Hematopoietic multipotent progenitor cell treated with erythropoietin and hydrocortisone succinate and interleukin-3 and kit ligand, for 8 days (in vitro differentiated cells): ENCODE measurements around the gene L3MBTL4.
"Not testable (repeated sequence)": the region's sequence is repeated elsewhere in the genome, so short reads cannot be mapped to it uniquely, and the experiment has no call there.

ENCODE experiments used
- DNase-seq: peaks from one replicate; pipeline ENCODE4 v3.0.0-alpha.2; 2015

Gene L3MBTL4

DNA sequence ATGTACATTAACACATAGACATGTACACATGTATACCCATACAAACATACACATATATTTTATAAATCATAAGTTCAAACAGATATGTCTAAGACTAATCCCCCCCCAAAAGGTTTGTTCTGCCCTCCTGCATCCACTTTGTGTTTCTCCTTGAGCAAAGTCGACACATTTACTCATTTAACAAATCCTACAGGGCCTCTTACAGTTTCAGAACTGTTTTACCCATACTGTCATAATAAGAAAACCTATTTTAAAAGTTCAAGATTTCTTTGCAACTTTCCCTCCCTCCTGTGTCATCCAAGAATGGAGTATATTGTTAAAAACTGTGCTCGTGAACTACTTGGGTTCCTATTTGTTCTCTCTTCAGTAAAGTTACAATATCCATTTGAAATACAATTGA is 166.7 kb downstream of the L3MBTL4 start:
- no peak for DNase-seq

DNA sequence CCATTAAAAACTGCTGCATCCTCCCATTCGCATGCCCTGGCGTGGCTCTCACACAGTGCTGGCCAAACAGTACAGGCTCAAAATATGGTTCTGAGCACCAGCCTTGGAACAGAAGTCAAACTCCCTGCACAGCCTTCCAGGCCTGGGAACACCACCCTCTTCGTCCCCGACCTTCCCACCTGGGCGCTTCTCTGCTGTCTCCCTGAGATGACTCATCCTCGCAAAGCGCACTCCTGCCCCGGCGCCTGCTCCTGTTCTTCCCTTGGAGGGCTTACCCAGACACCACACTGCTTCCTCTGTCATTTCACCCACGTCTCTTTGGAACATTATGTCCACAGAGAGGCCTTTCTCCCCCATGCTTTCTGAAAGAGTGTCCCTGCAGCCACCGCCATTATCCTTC is 172.7 kb downstream of the L3MBTL4 start:
- DNase-seq = no peak

DNA sequence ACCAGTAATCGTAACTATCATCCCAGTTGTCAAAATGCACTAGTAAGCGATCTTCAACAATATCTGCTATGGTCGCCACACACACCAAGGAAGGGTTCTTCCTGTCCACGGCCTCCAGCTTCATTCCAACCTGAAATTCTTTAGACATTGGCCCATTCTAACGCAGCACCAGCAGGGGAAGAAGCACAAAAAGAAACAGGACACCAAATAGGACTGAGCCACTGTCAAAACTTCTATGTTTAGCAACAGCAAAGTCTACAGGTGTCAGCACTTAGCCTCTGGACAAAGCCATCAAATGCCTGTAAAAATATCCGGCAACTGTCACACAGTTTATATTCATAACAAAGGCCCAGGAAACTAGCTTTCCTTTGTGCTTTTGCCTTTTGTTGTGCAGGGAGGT is 175.0 kb downstream of the L3MBTL4 start:
- no peak for DNase-seq

DNA sequence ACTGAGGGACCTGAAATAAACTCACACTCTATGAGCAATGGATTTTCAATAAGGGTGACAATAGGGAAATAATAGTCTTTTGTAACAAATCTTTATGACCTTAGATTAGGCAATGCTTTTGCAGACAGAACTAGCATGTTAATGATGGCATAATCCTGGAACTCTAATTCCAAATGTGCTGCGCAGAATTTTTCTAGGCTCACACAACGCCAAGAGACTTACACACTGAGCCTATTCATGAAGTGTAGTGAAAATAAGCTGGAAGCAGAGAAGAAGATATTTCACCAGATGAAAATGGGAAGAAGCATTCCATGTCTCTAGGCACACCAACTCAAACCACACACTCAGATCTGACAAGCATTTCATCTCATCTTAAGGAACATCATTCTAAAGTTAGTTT is 178.5 kb downstream of the L3MBTL4 start:
- DNase-seq = no peak

DNA sequence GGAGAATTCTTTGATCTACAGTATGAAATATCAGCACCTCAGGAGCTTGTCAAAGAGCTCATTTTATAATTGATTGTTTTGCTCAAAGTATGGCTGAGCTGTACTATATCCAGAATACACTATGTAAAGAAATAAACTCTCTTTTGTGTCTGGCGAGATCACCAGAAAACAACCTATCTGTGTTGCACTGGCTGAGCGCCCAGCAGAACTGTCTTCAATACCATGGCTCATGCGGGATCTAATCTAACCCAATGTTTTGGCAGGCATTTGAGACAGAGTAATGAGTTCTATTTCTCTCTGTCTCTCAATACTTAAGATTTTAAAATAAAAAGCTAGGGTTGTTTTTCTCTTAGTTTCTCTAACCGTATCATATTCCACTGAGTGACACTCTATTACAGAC is 192.4 kb downstream of the L3MBTL4 start:
- no peak for DNase-seq

DNA sequence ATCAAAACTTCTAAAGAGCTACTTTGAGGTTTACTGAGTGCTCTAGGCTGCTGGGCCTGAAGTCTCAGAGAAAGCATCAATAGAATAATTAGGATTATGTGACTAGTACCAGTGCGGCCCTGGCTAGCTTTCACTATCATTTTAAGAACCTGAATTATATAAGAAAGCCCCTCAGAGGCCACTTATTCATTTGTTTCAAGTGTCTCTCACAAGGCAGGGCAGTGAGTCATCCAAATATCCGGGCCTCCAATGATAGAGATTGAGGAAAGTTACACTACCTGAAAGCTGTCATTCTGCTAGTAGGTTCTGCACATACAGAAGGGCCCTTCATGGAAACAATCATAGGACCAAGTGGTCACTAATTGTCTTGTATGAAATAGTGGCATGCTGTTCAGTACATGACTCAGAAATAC is 193.1 kb downstream of the L3MBTL4 start:
- no peak for DNase-seq

DNA sequence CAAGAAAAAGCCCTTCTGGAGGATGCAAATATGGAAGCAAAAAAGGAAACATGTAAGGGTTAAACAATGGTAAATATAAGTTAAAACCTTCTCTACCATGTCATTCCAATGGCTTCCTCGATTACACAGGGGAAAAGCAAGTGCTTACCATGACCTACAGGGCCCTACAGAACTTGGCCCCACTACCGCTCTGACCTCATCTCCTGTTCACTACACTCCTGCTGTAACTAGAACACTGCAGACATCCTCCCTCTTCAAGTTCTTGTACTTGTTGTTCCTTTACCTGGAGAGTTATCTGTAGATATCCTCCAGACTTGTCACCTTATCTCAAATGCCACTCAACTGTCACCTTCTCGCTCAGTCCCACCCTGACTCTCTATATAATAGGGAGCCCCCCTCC is 194.6 kb downstream of the L3MBTL4 start:
- no peak for DNase-seq

DNA sequence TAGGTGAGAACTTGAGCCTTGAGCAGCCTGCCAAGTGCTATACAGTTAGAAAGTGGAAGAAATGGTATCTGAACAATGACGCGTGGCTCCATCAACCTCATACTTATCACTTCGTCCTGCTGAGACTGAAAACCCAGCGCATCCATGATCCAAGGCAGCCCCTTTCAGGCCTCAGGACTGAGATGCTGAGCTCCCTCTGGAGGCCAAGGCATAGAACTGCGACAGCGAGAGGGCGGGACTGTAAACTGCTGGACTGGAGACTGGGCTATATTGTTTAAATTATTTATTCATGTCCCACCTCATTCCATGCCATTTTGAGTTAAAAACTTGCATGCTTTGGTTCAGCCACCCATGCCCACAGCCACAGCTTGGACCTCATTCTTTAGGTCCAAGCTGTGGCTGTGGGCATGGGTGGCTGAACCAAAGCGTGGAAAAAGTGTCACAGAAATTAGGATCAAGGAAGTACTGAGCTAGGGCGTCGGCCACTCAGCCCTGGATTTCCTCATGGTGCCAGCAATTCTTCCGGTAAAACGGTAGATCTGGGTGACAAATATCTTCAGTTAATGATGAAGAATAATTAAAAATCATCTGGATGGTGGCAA is 195.5 kb downstream of the L3MBTL4 start:
- DNase-seq = peak; percentile 38

DNA sequence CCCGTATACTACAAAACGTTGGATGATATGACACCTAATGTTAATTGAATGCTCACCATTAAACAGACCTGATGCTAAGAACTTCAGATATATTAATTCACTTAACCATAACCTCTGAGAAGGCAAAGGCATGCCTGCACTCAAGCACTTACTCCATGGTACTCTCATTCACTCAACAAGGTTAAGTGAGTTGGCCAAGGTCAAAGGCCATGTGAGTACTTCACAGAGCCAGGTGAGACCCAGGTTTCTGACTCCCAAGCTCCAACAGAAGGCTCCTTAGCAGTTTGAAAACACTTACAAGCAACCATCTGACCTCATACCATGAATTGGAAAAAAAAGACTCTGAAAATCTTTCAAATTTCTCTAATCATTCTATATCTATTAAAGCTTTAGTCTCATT is 198.8 kb downstream of the L3MBTL4 start:
- no peak for DNase-seq

DNA sequence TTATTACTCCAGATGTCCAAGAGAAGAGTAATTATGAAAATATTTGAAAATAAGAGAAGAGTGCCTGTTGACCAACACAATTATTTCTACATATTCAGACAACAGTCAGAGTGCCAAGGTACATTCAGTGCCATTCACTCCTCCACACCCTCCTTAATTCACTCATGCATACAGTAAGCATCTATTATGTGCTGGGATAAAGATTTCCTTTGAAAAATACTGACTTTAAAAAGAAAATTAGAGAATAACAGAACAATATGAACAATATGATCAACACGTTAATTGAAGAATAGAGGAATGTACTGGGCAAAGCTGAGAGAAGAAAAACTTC is 203.6 kb downstream of the L3MBTL4 start:
- DNase-seq = no peak

DNA sequence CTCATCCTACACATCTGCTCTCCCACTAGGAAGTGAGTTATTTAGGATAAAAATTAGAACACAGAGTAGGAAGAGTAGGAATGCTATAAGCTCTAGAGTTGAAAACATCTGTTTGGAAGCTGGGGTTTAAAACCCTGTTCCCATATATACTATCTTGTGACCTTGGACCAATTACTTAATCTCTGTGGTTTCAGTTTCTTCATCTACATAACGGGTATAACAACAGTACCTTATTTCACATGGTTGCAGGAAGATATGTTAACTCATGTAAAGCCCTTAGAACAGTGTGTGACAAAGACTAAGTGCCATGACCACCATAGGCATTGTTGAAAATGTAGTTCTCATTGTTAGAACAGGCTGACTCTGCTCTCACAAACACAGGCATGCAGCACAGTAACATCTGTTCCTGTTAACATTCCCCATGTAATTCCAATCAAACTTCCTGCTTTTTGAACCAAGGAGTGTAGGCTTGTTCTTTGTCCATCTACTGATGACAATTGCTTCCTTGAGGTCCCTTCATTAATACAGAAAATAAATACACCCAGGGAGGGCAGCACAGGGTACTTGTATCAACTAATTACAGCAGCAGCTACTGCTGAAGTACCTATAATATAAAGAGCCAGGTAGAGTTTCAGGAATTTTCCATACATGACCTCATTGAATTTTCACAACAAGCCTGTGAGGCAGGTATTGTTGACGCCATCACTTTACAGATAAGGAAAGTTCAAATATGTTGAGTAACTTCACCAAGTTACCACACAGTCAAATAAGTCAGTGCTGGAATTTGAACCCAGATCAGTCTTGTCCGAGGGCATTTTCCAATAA is 204.2 kb downstream of the L3MBTL4 start:
- peak; percentile 3 for DNase-seq

DNA sequence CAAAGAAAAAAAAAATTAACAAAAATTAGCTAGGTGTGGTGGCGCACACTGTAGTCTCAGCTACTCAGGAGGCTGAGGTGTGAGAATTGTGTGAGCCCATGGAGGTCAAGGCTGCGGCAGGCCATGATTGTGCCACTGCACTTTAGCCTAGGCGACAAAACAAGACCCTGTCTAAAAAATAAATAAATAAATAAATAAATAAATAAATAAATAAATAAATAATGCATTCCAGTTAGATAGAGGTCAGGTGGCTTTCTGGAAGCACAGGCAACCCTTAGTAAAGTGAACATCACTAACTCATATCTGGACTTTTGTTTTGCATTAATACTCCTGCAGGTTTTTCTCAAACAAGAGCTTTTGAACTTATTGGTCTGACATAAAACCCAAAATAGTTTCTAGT is 206.8 kb downstream of the L3MBTL4 start:
- no peak for DNase-seq

DNA sequence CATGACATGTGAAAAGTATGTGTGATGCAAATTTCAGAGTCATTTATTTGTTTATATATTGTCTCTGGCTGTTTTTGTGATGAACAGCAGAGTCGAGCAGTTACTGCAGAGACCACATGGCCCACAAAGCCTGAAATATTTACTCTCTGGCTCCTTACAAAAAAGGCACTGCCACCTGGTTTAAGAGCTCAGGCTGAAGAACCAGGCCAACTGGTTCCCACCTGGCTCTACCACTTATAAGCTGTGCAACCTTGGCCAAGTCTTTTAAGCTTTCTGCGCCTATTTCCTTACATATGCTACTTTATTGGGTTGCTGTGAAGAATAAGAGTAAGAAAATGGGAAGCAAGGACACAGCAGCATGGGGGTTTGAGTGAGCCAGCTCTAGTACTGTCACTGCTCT is 207.6 kb downstream of the L3MBTL4 start:
- no peak for DNase-seq

DNA sequence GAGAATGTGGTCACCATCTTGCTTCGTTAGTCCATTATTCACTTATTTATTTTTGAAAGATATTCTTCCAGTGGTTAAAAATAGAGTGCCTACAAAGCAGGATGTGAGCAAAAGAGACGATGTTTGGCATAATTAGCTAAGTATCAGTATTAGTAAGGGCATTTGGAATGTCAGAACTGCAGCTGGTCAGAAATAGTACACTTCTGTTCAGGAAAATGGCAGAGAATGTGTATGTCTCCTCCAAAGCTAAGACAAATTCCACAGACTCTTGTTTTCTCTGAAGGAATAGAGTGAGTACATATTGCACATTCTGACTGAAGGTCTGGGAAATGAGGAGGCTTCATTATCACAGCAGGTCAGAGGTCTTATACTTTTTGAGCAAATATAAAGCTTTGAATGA is 209.0 kb downstream of the L3MBTL4 start:
- DNase-seq = no peak

DNA sequence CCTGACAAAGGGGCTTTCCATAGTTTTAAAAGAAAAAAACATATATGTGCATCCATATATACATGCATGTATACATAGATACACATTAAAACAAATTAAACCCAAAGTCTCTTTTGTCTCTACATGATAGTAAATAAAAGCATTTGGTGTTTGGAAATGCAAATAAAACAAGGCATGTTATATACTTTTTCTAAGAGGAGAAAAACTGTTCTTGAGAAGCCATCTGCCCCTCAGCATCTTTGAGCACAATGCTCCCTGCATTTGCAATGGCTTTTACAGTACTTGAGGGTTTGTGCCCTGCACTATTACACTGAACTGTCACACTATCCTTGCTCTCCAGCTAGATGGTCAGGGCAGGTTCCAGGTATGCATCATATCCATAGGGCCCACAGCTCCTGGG is 210.2 kb downstream of the L3MBTL4 start:
- no peak for DNase-seq

DNA sequence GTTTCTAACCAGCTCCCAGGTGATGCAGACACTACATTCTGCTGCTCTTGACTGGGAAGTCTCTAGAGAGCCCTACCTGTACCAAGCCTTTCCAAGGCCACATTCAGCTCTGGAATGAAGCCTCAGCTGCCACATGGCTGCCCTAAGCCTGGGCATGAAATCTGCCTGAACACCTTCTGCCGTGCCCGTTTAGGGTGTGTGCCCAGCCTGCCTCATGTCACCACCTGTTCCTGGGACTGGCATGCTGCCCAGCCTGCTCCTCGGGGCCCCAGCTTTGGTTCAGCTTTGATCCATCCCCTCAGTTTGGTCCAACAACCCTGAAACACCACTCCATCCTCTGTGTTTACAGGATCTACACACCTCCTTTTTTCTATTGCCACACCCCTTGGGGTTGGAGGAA is 210.9 kb downstream of the L3MBTL4 start:
- no peak for DNase-seq

DNA sequence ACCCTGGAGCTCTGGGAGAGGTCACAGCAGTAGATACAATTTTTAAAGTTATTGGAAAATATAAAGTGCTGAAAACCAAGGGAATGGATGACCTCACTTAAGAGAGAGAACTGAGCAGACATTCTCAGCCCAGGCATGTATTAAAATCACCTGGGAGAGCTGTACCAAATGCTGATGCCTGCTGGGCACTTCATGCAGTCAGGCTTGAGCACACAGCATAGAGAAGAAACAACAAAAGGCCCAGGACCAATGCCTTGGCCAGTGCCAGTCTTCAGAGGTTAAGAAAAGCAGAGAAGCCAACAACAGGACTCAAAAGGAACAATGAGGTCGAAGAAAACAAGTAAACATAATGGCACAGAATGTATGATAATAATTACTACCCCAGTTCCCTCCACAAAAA is 211.8 kb downstream of the L3MBTL4 start:
- no peak for DNase-seq

DNA sequence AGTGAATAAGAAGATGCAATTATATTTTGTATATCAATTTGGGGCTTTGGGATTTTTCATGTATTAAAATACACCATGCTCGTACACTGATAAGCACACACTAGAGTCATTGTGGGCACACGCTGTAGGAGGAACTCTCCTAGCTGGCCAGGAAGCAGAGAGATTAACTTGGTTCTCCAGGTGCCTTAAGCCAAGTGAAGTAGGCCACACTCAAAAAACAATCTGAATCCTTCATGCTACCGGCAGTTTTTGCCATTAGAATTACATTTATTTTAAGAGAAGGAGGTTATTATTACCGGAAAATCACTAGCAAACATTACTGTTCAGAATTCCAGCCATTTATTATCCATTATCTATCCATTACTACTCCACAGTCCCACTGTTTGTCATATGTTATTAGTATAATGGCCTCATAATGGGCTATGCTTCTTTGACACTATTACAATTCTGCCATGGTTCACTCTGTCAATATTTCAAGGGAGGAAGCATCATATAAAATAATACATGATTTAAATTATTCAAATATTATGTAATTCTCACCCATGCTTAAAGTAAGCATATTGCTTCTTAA is 214.4 kb downstream of the L3MBTL4 start:
- DNase-seq = no peak

DNA sequence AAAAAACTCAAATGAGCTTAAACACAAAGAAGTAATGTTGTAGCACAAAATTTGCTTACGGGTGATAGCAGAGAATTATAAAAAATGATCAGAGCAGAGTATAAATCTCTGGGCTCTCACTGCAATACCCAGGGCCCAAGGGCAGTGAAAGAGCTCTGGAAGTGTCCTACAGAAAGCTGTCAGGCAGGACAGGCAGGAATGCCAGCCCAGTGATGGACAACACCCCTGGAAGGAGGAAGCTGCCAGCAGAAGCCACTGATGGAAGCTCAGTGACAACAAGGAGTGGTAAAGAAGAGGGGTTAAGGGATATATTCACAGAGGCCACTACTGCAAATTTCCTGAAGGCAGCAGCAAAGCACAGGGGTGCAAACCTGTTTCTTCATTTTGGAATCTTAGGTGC is 214.9 kb downstream of the L3MBTL4 start:
- DNase-seq = no peak

DNA sequence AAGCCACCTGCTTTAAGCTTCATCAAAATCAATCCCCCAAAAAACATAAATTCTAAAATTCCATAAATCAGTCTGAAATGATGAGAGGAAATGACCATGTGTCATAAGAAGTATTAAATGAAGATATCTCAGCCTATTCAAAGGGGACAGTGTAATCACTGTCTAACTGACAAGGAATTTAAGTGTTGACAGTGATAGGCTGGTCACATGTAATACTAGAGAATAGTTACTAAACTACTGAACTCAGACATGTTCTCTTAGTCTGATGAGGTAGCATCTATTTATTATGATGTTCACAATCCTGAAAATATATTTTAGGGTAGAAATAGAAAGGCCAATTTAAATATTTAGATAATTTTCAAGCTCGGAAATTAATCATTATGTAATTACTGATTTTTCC is 216.1 kb downstream of the L3MBTL4 start:
- DNase-seq = no peak

DNA sequence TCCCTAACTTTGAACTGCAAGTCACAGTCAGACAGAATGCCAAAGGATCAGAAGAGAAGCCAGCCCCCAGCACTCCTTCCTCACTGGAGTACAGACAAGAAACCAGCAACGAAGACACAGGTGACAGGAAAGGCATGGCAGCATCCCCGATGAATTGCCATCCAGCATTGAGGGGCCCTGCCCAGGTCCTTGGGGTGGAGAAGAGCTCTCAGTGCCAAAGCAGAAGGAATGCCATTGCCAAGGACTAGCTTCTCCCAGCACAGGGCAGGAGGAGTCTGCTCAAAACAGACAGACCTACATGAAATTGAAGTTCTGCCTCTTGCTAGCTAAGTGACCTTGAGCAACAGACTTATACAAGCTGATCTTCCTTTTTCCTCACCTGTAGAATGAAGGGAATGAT is 220.1 kb downstream of the L3MBTL4 start:
- DNase-seq = no peak

DNA sequence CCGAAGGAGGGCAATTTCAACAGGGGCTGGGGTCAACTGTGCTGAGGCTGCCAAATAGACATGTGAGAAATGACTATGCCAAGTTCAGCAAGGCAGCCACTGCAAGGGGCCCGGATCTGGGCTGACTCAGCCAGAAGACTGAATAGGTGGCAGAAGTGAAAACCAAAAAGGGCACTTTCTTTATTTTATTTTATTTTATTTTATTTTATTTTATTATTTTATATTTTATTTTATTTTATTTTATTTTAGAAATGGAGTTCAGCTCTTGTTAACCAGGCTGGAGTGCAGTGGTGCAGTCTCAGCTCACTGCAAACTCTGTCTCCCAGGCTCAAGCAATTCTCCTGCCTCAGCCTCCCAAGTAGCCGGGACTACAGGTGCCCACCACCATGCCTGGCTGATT is 228.9 kb downstream of the L3MBTL4 start:
- not testable (repeated sequence) for DNase-seq

DNA sequence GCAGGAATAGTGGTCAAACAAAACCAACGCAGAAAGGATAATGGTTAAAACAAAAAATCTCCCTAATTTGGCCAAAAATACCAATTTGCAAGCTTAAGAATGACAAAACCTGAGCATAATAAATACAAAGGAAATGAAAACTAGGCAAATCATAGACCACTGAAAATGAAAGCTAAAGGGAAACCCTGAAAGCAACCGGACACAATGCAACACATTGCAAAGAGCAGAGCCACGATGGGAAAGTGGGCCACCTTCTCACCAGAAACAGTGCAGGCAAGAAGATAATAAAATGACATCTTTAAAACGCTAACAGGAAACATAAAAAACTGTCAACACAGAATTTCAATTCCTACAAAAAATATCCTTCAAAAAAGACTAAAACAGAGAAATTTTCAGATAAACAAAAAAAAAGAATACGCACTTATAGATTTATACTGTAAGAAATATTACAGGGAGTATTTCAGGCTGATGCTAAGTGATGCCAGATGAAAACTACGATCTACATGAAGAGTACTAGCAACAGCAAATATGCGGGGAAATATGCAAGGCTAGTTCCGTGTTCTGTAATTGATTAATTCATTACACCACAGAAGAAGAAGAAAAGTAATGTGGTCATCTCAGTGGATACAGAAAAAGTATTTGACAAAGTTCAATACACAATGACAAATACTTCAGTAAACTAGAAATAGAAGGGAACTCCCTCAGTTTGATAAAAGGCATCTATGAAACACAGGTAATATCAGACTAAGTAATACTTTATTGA is 239.5 kb downstream of the L3MBTL4 start:
- DNase-seq = no peak

DNA sequence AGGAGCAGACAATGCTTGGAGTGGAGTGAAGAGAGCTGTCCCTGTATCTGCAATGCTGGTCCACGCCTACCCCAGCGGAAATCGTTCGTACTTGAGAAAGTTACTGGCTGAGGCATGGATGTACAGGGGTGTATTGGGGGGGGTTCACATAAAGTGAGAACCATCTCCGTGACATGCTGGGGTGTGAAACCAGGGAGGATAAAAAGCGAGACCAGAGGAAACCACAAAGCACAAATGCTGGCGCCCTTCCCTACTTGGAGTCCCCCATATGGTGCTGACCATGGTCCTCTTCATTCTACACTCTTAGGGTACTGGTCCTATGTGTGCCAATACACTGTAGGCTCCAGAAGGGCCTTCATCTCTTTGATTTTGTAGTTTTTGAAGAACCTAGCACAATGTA is 244.1 kb downstream of the L3MBTL4 start:
- DNase-seq = no peak
